ENCODE results near the gene FARSA. TPM values are rescaled to one million over a fixed set of nuclear protein-coding genes. Genes with fewer than 3 reads are reported as not detected.
"Not testable (repeated sequence)": the region's sequence is repeated elsewhere in the genome, so short reads cannot be mapped to it uniquely, and the experiment has no call there.

Gene FARSA
- 10 to 100 TPM; 85.7 to 90.6 TPM for total RNA-seq

DNA sequence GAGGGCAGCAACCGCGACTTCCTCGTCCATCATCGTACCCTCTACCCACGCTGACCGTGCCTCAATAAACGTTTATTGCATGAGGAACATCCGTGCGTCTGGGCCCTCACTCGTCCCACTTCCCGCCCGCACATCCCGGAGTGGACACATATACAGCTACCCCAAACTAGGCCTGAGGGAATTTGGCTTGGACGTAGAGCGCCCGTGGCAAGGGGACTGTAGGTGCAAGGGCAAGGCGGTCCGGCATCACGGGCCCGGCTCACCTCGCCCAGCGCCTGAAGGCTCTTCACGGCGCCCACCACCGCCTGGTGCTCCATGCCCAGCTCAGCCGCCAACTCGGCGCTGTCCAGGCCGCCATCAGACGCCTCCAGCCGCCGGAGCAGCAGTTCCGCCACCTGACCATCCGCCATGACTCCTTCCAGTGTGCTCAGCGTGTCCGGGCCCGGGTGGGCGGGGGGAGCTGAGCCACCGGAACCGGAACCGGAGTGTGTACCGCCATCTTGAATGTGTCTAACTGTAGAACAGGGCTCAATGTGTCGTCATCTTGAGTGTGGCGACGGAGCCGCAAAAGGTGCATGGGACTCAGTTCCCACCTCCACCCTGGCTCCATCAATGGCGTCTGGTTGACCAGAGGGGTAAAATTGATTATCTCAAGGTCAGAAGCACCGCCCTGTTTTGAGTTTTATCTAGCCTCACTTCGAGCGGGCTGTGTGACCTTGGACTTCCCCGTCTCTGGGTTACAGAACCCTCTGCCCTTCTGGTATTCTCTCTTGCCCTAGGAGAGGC is at the start of gene FARSA:
Gene FARSA (minus strand): TSS at position 425 of the 786 bp plus-strand sequence. CDS start 15 bp downstream, at position 410.
- CTCF ChIA-PET: interaction anchor here (1.3 to 2.2 kb wide), 4 partner anchors 9 to 49 kb away, joined by 3 to 7 read pairs (median 6); no protein-coding TSS in a partner anchor
- Mint-ChIP-seq H3K27ac (peak within 1 kb of the TSS; percentile 89), H3K36me3 (ENCODE audit: low read depth) (peaks cover 28% of the 10 kb centered on the region)

DNA sequence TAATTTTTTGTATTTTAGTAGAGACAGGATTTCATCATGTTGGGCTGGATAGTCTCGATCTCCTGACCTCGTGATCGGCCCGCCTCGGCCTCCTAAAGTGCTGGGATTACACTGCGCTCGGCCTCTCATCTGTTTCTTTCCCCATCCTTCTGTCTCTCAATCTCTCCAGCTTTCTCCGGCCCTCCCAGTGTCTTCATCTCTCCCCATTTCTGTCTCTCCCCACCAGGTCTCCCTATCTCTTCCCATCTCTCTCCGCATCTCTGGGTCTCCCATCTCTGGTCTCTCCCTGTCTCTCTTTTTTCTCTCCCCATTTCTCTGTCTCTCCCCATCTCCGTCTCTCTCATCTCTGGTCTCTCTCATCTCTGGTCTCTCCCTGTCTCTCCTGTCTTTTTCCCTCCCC is 49.6 kb upstream of the FARSA start:
- Mint-ChIP-seq H3K27ac (no peak overlapping the region), H3K4me1 (no peaks in the 10 kb centered on the region), H3K9me3 (no peaks in the 10 kb centered on the region), H3K27me3 (no peaks in the 10 kb centered on the region), H3K4me3 (no peak overlapping the region), H3K36me3 (ENCODE audit: low read depth) (no peaks in the 10 kb centered on the region)
- ChIA-PET CTCF (interaction anchor here (0.7 to 10.8 kb wide), 4 partner anchors 17 to 78 kb away, joined by 3 to 98 read pairs (median 10); partner anchors contain the start of gene DAND5), POLR2A (no interaction called here)
- no peak for DNase-seq

More for the DNA sequence above, at the start of gene FARSA:
- peak; percentile 92 for DNase-seq
- Mint-ChIP-seq H3K27me3 (no peaks in the 10 kb centered on the region), H3K9me3 (no peaks in the 10 kb centered on the region), H3K4me3 (peak within 1 kb of the TSS; percentile 96), H3K4me1 (peaks cover 46% of the 10 kb centered on the region)
- POLR2A ChIA-PET: no interaction called here

DNA sequence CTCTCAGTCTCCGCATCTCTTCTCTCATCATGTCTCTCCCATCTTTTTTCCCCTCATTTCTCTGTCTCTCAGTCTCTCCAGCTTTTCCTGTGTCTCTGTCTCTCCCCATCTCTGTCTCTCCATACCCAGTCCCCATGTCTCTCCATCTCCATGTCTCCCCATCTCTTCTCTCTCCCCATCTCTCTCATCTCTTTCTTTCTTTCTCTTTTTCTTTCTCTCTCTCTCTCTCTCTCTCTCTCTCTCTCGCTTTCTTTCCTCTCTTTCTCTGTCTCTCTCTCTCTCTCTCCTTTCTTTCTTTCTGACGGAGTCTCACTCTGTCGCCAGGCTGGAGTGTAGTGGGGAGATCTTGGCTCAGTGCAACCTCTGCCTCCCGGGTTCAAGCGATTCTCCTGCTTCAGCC is 49.1 kb upstream of the FARSA start:
- H3K27me3 Mint-ChIP-seq: peaks cover 1% of the 10 kb centered on the region
- ChIA-PET CTCF (interaction anchor here (0.7 to 10.8 kb wide), 5 partner anchors 16 to 112 kb away, joined by 3 to 98 read pairs (median 3); partner anchors contain the start of gene DAND5), POLR2A (no interaction called here)
- H3K36me3 Mint-ChIP-seq (ENCODE audit: low read depth): no peaks in the 10 kb centered on the region
- H3K27ac Mint-ChIP-seq: no peak overlapping the region
- no peaks in the 10 kb centered on the region for H3K9me3 Mint-ChIP-seq
- DNase-seq: no peak
- H3K4me1 Mint-ChIP-seq: no peaks in the 10 kb centered on the region
- no peak overlapping the region for H3K4me3 Mint-ChIP-seq

DNA sequence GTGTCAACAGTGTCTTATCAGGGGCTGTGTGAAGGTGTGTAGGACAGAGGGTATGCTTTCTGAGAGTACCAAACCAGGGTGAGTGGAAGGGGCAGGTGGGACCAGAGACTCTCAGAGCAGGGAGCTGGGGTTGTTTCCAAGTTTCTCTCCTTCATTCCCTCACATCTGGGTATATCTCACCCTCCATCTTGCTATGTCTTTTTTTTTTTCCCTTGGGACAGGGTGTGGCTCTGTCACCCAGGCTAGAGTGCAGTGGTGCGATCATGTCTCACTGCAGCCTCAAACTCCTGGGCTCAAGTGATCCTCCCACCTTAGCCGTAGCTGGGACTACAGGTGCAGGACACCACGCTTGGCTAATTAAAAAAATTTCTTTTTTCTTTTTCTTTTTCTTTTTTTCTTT is 46.5 kb upstream of the FARSA start:
- POLR2A ChIA-PET: no interaction called here
- Mint-ChIP-seq H3K27me3 (peaks cover 7% of the 10 kb centered on the region), H3K4me1 (no peaks in the 10 kb centered on the region), H3K9me3 (no peaks in the 10 kb centered on the region), H3K27ac (no peak overlapping the region), H3K4me3 (no peak overlapping the region), H3K36me3 (ENCODE audit: low read depth) (no peaks in the 10 kb centered on the region)
- DNase-seq: no peak
- CTCF ChIA-PET: interaction anchor here (1.9 to 10.8 kb wide), 2 partner anchors 14 to 114 kb away, joined by 7 to 98 read pairs; partner anchors contain the start of gene DAND5

DNA sequence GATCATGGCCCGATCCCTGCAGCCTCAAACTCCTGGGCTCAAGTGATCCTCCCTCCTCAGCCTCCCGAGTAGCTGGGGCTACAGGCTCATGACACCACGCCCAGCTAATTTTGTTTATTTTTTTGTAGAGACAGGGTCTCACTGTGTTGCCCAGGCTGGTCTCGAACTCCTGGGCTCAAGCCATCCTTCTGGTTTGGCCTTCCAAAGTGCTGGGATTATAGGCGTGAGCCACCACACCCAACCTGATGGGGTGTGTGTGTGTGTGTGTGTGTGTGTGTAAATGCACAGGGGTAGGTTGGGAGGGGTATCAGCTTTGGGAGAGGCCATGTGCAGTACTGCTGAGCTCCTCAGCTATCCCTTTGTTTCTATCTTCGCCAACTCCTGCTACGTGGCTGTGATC is 42.6 kb upstream of the FARSA start:
- CTCF ChIA-PET: interaction anchor here (1.0 to 10.8 kb wide), 6 partner anchors 10 to 129 kb away, joined by 3 to 98 read pairs (median 10); partner anchors contain the start of gene DAND5
- H3K9me3 Mint-ChIP-seq; H3K4me1 Mint-ChIP-seq; H3K4me3 Mint-ChIP-seq; H3K27ac Mint-ChIP-seq; DNase-seq; POLR2A ChIA-PET; H3K36me3 Mint-ChIP-seq (ENCODE audit: low read depth); H3K27me3 Mint-ChIP-seq: not testable (repeated sequence)

DNA sequence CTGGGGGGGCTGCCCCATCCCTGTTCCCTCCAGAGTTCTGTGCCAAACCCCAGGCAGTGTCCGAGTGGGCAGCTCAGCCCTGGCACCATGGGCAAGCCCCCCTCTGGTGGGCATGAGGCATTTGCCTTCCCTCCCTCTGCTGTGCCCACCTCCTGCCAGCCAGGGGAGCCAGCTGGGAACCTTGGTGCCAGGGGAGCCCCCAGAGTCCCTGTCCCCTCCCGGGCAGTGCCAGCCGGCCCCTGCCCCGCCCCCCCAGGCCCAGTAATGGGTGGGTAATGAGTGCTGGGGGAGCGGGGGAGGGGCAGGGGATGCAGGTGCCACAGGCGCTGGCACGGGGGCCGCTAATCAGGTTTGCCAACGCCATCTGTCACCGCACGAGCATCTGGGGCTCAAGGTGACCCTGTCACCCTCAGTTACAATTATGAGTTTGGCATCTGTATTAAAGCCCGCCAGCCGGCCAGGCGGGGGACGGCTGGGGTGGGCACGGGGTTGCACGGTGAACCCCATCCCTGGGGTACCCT is 41.8 kb upstream of the FARSA start:
- ChIA-PET POLR2A (no interaction called here), CTCF (interaction anchor here (0.6 to 10.8 kb wide), 6 partner anchors 9 to 130 kb away, joined by 3 to 98 read pairs (median 6); partner anchors contain the start of gene DAND5)
- Mint-ChIP-seq H3K9me3 (no peaks in the 10 kb centered on the region), H3K27ac (no peak overlapping the region), H3K4me3 (no peak overlapping the region), H3K4me1 (no peaks in the 10 kb centered on the region), H3K36me3 (ENCODE audit: low read depth) (no peaks in the 10 kb centered on the region), H3K27me3 (peaks cover 7% of the 10 kb centered on the region)
- no peak for DNase-seq

DNA sequence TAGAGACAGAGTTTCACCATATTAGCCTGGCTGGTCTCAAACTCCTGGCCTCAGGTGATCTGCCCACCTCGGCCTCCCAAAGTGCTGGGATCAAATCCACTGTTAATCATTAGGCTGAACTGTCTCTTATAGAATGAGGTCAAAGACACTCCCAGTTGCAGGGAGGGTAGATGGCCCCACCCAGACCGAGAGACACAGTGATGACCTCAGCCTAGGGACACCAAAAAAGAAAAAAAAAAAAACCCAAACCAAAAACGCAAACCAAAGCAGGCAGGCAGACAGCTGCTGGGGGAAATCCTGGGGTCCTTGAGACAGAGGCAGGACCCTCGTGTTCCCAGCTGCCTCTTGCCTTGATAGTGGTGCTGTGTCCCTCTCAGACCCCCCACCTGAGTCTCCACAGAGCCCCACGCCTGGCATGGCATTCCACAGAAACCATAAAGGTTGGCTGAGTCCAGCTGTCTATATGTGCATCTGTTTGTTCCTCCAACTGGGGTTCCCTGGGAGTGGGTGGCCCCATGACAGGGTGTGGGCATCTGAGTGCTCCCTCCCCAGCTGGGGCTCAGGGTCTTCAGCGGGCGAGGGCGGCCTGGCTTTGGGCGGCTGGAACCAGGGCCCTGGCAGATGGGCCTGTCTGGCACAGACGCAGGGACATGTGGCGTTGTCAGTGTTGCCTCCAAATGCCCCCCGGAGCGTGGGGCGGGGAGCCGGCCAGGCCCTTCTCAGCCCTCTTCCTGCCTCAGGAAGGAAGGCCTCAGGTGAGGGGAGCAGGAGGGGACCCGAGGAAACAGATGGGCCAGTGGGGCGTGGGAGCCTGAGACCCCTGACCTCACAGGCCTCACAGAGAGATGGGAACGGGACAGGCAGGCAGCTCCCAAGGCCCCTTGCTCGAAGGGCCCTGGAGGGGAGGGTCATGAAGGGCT is 41.0 kb upstream of the FARSA start:
- no peak overlapping the region for H3K4me3 Mint-ChIP-seq
- CTCF ChIA-PET: interaction anchor here (0.9 to 10.8 kb wide), 5 partner anchors 8 to 130 kb away, joined by 3 to 98 read pairs (median 6); partner anchors contain the start of gene DAND5
- H3K4me1 Mint-ChIP-seq: no peaks in the 10 kb centered on the region
- DNase-seq: no peak
- no peaks in the 10 kb centered on the region for H3K36me3 Mint-ChIP-seq (ENCODE audit: low read depth)
- no peaks in the 10 kb centered on the region for H3K9me3 Mint-ChIP-seq
- H3K27me3 Mint-ChIP-seq: peaks cover 7% of the 10 kb centered on the region
- POLR2A ChIA-PET: no interaction called here
- peak overlapping the region; percentile 25 for H3K27ac Mint-ChIP-seq

DNA sequence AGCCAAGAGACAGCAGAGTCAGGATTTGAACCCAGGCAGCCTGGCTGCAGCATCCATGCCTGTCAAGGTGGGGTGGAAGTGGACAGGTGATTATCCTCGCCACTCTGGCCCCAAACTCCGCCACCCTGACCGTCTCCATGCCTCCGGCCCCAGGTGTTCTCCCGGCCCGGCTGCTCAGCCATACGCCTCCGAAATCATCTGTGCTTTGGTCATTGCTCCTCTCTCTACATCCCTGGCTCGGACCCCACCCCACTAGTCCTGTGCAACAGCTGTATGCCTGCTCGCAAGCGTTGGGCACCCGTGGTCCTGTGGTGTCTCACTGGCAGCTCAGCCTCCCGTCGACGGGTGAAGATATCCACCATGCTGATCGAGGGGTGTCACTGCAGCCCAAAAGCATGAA is 39.7 kb upstream of the FARSA start:
- Mint-ChIP-seq H3K9me3 (no peaks in the 10 kb centered on the region), H3K4me3 (no peak overlapping the region), H3K36me3 (ENCODE audit: low read depth) (no peaks in the 10 kb centered on the region), H3K27me3 (peaks cover 7% of the 10 kb centered on the region), H3K4me1 (no peaks in the 10 kb centered on the region), H3K27ac (no peak overlapping the region)
- ChIA-PET POLR2A (no interaction called here), CTCF (interaction anchor here (0.8 to 10.8 kb wide), 2 partner anchors 7 to 88 kb away, joined by 3 to 98 read pairs; partner anchors contain the start of gene DAND5)
- no peak for DNase-seq

DNA sequence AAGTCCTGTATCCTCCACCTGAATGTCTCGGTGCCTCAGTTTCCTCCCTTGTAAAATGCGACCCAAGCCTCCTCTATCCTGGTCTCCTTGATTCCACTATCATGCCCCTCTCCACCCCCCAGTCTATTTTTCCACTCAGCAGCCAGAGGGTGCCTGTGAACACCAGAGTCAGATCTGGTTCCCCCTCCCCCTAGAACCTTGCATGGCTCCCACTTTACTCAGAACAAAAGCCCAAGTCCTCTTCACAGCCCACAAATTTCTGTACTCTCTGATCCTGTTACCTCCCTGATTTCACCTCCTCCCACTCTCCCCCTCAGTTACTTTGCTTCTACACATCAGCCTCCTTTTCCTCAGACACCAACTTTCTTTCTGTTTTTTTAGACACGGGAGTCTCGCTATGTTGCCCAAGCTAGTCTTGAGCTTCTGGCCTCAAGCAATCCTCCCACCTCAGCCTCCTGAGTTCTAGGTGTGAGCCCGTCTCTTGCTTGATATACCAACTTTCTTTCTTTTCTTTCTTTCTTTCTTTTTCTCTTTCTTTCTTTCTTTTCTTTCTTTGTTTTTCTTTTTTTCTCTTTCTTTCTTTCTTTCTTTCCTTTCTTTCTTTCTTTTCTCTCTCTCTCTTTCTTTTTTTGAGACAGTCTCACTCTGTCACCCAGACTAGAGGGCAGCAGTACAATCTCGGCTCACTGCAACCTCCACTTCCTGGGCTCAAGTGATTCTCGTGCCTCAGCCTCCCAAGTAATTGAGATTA is 36.7 kb upstream of the FARSA start:
- no peak for DNase-seq
- no peaks in the 10 kb centered on the region for H3K36me3 Mint-ChIP-seq (ENCODE audit: low read depth)
- no peak overlapping the region for H3K4me3 Mint-ChIP-seq
- peaks cover 3% of the 10 kb centered on the region for H3K4me1 Mint-ChIP-seq
- H3K27ac Mint-ChIP-seq: no peak overlapping the region
- no peaks in the 10 kb centered on the region for H3K9me3 Mint-ChIP-seq
- H3K27me3 Mint-ChIP-seq: no peaks in the 10 kb centered on the region
- POLR2A ChIA-PET: no interaction called here
- CTCF ChIA-PET: interaction anchor here (1.9 kb wide), 1 partner anchor 10 kb away, joined by 5 read pairs; no protein-coding TSS in a partner anchor

DNA sequence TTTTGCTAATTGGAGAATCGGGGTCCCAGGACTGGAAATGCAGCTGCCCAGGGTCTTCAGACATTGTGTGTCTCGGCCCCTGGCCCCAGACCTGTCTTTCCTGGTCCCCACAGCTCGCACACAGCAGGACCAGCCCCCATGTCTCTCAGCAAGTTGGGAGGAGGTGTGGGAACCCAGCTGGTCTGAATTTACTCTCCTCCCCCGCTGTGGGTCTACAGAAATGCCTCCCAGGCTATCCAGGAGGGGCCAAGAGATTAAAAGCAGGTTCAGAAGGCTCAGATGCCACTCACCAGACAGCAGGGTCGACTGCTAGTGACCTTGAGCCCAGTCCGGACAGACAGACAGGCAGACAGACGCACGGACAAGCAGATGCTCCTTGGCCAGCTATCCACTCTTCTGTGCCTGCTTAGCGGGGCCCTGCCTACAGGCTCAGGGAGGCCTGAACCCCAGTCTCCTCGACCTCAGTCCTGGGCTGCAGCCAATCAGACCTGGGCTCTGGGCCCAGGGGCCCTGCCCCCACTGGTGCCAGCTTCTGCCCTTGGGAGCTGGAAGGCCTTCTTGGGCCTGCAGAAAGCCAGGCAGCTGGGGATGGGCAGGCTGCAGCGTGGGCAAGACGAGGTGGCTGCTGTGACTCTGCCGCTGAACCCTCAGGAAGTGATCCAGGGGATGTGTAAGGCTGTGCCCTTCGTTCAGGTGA is 35.9 kb upstream of the FARSA start, which contains the start of gene DAND5:
Gene DAND5 (plus strand): TSS at position 285 of the 697 bp plus-strand sequence. CDS start 85 bp downstream, at position 370.
- no peak within 1 kb of the TSS for H3K4me3 Mint-ChIP-seq
- POLR2A ChIA-PET: no interaction called here
- CTCF ChIA-PET: interaction anchor here (1.9 to 5.9 kb wide), 2 partner anchors 9 kb away, joined by 5 to 98 read pairs; no protein-coding TSS in a partner anchor
- H3K27ac Mint-ChIP-seq: no peak within 1 kb of the TSS
- H3K27me3 Mint-ChIP-seq: no peaks in the 10 kb centered on the region
- H3K36me3 Mint-ChIP-seq (ENCODE audit: low read depth): no peaks in the 10 kb centered on the region
- no peaks in the 10 kb centered on the region for H3K9me3 Mint-ChIP-seq
- H3K4me1 Mint-ChIP-seq: peaks cover 8% of the 10 kb centered on the region
- DNase-seq: no peak

DNA sequence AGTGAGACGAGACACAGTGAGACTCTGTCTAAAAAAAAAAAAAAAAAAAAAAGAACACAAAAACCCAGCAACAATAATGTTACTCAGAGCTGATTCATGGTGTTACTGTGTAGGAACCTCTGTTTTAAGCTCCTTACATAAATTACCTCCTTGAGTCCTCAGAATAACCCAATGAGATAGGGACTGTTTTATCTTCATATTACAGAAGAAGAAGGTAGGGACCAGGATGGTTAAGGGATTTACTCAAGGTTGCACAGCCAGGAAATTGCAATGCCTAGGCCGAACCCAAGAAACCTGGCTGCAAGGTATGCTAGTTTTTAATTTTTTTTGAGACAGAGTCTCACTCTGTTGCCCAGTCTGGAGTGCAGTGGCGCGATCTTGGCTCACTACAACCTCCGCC is 34.4 kb upstream of the FARSA start:
- no peaks in the 10 kb centered on the region for H3K36me3 Mint-ChIP-seq (ENCODE audit: low read depth)
- CTCF ChIA-PET: interaction anchor here (0.6 to 5.9 kb wide), 5 partner anchors 11 to 94 kb away, joined by 3 to 98 read pairs (median 4); no protein-coding TSS in a partner anchor
- H3K4me1 Mint-ChIP-seq: peaks cover 8% of the 10 kb centered on the region
- H3K4me3 Mint-ChIP-seq: no peak overlapping the region
- no peaks in the 10 kb centered on the region for H3K27me3 Mint-ChIP-seq
- no peaks in the 10 kb centered on the region for H3K9me3 Mint-ChIP-seq
- POLR2A ChIA-PET: no interaction called here
- no peak for DNase-seq
- no peak overlapping the region for H3K27ac Mint-ChIP-seq
